Esophagus muscularis mucosa (tissue), 4 donors: ENCODE results near the gene PKN2. TPM values are rescaled to one million over a fixed set of nuclear protein-coding genes. Genes with fewer than 3 reads are reported as not detected.
"Not testable (repeated sequence)": the region's sequence is repeated elsewhere in the genome, so short reads cannot be mapped to it uniquely, and the experiment has no call there.

ENCODE experiments used
- DNase-seq: peaks from one replicate; pipeline ENCODE4 v3.0.0-alpha.2; 2017; ENCODE audit errors: extremely low spot score
- H3K27ac ChIP-seq, 4 donors: fragments of 200-600 bp; sonication (generic); replicated peaks in 1 of 4; 1 replicate in 3 of 4; 2 replicates in 1 of 4; pipeline ENCODE4 v1.5.1; 2016 to 2019; ENCODE audit warnings: mild to moderate bottlenecking in 1 of 4
- H3K27me3 ChIP-seq, 4 donors: fragments of 200-600 bp; sonication (generic); one replicate each; pipeline versions ENCODE4 v1.5.1 to v1.6.0; 2016 to 2019
- H3K36me3 ChIP-seq, 4 donors: fragments of 200-600 bp; sonication (generic); one replicate each; pipeline ENCODE4 v1.5.1; 2016 to 2019
- H3K4me1 ChIP-seq, 4 donors: fragments of 200-600 bp; sonication (generic); one replicate each; pipeline ENCODE4 v1.5.1; 2016 to 2019
- H3K4me3 ChIP-seq, 4 donors: fragments of 200-600 bp; sonication (generic); 1 replicate in 2 of 4; 2 replicates in 2 of 4; pipeline ENCODE4 v1.5.1; 2016 to 2019; ENCODE audit warnings: mild to moderate bottlenecking in 4 of 4, moderate library complexity in 1 of 4
- H3K9me3 ChIP-seq, 4 donors: fragments of 200-600 bp; sonication (generic); 1 replicate in 3 of 4; 2 replicates in 1 of 4; pipeline ENCODE4 v1.5.1; 2016 to 2019
- CTCF ChIP-seq, 3 experiments: fragments of 200-600 bp in 2 of 3; fragments of 450-650 bp in 1 of 3; sonication (generic) in 2 of 3; IDR thresholded peaks; one replicate each; pipeline ENCODE4 v1.5.1; 2017 to 2019; ENCODE audit warnings: antibody characterized with exemption in 3 of 3, mild to moderate bottlenecking in 2 of 3, moderate library complexity in 1 of 3
- EP300 ChIP-seq: sonication (generic); formaldehyde crosslinking; IDR thresholded peaks from one replicate; pipeline ENCODE4 v1.6.1; 2017; ENCODE audit warnings: antibody characterized with exemption
- POLR2A ChIP-seq: fragments of 450-650 bp; IDR thresholded peaks from one replicate; pipeline ENCODE4 v1.6.1; 2017; ENCODE audit warnings: antibody characterized with exemption, moderate library complexity, mild to moderate bottlenecking, low read depth
- POLR2AphosphoS5 ChIP-seq, 2 donors: sonication (generic); formaldehyde crosslinking; IDR thresholded peaks; one replicate each; pipeline ENCODE4 v1.6.1; 2017; ENCODE audit warnings: antibody characterized with exemption in 2 of 2
- WGBS: methylation state at CpG from one replicate; pipeline ENCODE4 v1.1.5; 2018; 5-methylcytosine and 5-hydroxymethylcytosine counted together
- intact Hi-C: fragments of 100-400 bp; cut with DNase I; formaldehyde crosslinking; loops from one replicate; pipeline ENCODE4 v1.15.1; 2023
- total RNA-seq, 4 donors: library from RNA; depleted of rRNA; stranded (reverse); fragments of >200 nt; gene quantifications; one replicate each; pipeline versions ENCODE4 v1.1.0 to v1.2.1, GENCODE V29; 2016

Gene PKN2
- total RNA-seq, 4 donors from 2014 or later: 27.2 to 39.9 (median 34.3) TPM

DNA sequence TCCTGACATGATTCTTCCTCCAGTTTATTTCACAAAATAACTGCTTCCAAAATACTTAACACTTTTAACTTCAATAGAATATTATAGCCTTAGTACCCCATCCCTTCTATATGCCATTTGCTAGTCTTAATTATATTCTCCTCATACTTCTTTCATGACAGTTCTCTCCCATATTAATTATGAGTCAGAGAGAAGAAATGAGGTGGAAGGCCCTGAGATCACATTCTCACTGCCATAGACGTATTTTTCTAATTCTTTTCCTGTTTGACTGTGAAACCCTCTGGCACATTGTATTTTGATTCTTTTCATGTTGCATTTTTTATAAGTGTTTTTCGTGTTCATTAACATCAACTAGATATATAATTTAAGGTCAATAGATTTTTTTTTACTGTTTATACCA, 118.9 kb downstream of the PKN2 start:
- Histone ChIP-seq H3K27me3 (no peaks in the 10 kb centered on the region), H3K4me3 (no peak overlapping the region), H3K36me3 (peaks cover 21 to 71% (median 38%) of the 10 kb centered on the region in 4 donors), H3K9me3 (no peaks in the 10 kb centered on the region), H3K27ac (no peak overlapping the region), H3K4me1 (no peaks in the 10 kb centered on the region)
- intact Hi-C loops: loop anchor here (10.0 kb wide), 1 partner anchor 72 kb away; no protein-coding TSS in a partner anchor
- no peak for DNase-seq
- TF ChIP-seq CTCF (IDR thresholded peaks at IDR 0.05) (no peak), POLR2A (no peak), POLR2AphosphoS5 (IDR thresholded peaks at IDR 0.05) (no peak), EP300 (no peak)
- 76% methylated on average over 2 of the region's 2 CpGs for WGBS

DNA sequence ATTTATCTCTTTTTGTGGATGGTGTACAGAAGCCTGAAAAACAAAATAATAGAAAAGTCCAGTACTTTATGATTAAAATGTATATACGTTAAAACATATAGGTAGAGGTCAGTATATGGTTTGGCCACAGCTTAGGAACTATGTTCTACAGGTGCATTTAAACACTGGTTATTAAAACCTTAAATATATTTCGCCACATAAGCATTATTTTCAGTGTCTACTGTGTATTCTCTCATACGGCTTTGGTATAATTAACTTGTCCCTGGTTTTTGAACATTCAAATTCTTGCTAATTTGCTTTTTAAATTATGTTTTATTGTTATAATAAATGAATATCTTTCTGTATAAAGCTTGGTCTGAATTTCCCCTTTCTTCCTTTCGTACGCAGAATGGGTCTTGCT, 119.4 kb downstream of the PKN2 start:
- H3K4me3 ChIP-seq: no peak overlapping the region
- intact Hi-C loops: loop anchor here (10.0 kb wide), 1 partner anchor 71 kb away; no protein-coding TSS in a partner anchor
- H3K9me3 ChIP-seq: no peaks in the 10 kb centered on the region
- no peak for DNase-seq
- no peaks in the 10 kb centered on the region for H3K4me1 ChIP-seq
- no peak overlapping the region for H3K27ac ChIP-seq
- TF ChIP-seq POLR2A: no peak
- no peak for TF ChIP-seq EP300
- TF ChIP-seq POLR2AphosphoS5 (IDR thresholded peaks at IDR 0.05): no peak
- no peak for TF ChIP-seq CTCF (IDR thresholded peaks at IDR 0.05)
- H3K36me3 ChIP-seq: peaks cover 22 to 75% (median 41%) of the 10 kb centered on the region in 4 donors
- WGBS: 94% methylated on average over 5 of the region's 5 CpGs
- H3K27me3 ChIP-seq: no peaks in the 10 kb centered on the region

DNA sequence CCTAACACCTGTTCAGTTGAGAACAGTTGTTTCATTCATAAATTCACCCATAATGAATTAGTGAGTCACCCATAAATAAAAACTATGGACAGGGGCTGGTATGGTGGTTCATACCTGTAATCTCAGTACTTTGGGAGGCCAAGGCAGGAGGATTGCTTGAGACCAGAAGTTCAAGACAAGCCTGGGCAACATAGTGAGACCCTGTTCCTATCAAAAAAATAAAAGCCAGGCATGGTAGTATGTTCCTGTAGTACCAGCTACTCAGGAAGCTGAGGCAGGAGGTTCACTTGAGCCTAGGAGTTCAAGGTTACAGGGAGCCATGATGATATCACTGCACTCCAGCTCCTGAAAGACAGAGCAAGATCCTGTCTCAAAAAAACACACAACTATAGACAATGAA, 128.3 kb downstream of the PKN2 start:
- intact Hi-C loops: no loop called here
- Histone ChIP-seq H3K27ac (no peak overlapping the region), H3K4me3 (no peak overlapping the region), H3K9me3 (no peaks in the 10 kb centered on the region), H3K4me1 (no peaks in the 10 kb centered on the region), H3K36me3 (peaks cover 4 to 66% (median 45%) of the 10 kb centered on the region in 4 donors), H3K27me3 (no peaks in the 10 kb centered on the region)
- DNase-seq: no peak
- TF ChIP-seq POLR2AphosphoS5 (IDR thresholded peaks at IDR 0.05) (no peak), EP300 (no peak), CTCF (IDR thresholded peaks at IDR 0.05) (no peak), POLR2A (no peak)

DNA sequence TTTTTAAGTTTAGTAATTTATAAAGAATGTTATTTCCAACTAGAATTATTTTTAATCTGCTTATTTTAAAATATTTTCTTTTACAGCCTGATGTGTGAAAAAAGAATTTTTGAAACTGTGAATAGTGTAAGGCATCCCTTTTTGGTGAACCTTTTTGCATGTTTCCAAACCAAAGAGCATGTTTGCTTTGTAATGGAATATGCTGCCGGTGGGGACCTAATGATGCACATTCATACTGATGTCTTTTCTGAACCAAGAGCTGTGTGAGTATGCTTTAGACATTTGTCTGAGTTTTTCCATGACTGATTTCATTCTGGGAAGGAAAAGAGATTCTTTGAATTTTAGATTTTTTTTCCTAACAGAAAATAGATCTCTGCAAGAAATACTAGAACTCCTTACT, 129.4 kb downstream of the PKN2 start:
- Histone ChIP-seq H3K36me3 (peaks cover 4 to 63% (median 42%) of the 10 kb centered on the region in 4 donors), H3K27me3 (no peaks in the 10 kb centered on the region), H3K27ac (no peak overlapping the region), H3K4me1 (no peaks in the 10 kb centered on the region), H3K9me3 (no peaks in the 10 kb centered on the region), H3K4me3 (no peak overlapping the region)
- intact Hi-C loops: no loop called here
- TF ChIP-seq POLR2A (no peak), EP300 (no peak), CTCF (IDR thresholded peaks at IDR 0.05) (no peak), POLR2AphosphoS5 (IDR thresholded peaks at IDR 0.05) (no peak)
- 91% methylated on average over 1 of the region's 1 CpG for WGBS
- no peak for DNase-seq

DNA sequence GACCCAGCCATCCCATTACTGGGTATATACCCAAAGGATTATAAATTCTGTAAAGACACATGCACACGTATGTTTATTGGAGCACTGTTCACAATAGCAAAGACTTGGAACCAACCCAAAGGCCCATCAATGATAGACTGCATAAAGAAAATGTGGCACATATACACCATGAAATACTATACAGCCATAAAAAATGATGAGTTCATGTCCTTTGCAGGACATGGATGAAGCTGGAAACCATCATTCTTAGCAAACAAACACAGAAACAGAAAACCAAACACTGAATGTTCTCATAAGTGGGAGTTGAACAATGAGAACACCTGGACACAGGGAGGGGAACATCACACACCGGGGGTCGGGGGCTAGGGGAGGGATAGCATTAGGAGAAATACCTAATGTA, 135.6 kb downstream of the PKN2 start:
- 95% methylated on average over 3 of the region's 3 CpGs for WGBS
- DNase-seq, H3K4me1 ChIP-seq, H3K4me3 ChIP-seq, H3K27ac ChIP-seq, intact Hi-C loops, H3K27me3 ChIP-seq, H3K9me3 ChIP-seq: not testable (repeated sequence)
- H3K36me3 ChIP-seq: peaks cover 0 to 70% (median 21%) of the 10 kb centered on the region in 4 donors
